GM11168 (cell line): ENCODE data around the gene USP9Y.

Experiments used
- in situ Hi-C: fragments of 300-500 bp; cut with MboI; formaldehyde crosslinking; loops from one replicate; pipeline ENCODE4 v1.12.0; 2022; ENCODE audit warnings: low sequenced_read_pairs; ENCODE audit not compliant: unreplicated experiment

USP9Y gene

GRCh38 chrY:12752856-12753255 is 51.8 kb downstream of the USP9Y start:
- in situ Hi-C loops: no loop called here

GRCh38 chrY:12756021-12756420 is 55.0 kb downstream of the USP9Y start:
- in situ Hi-C loops: no loop called here

GRCh38 chrY:12765976-12766375 is 64.9 kb downstream of the USP9Y start:
- in situ Hi-C loops: no loop called here

- in situ Hi-C loops: no loop called here
Measured at GRCh38 chrY:12784521-12784920, 83.5 kb downstream of the USP9Y start.

GRCh38 chrY:12793999-12794398 is 93.0 kb downstream of the USP9Y start:
- in situ Hi-C loops: no loop called here

- in situ Hi-C loops: no loop called here
Measured at GRCh38 chrY:12808046-12808445, 107.0 kb downstream of the USP9Y start.

GRCh38 chrY:12809034-12809433 is 108.0 kb downstream of the USP9Y start:
- in situ Hi-C loops: no loop called here

GRCh38 chrY:12823408-12823807 is 122.4 kb downstream of the USP9Y start:
- in situ Hi-C loops: no loop called here

- in situ Hi-C loops: no loop called here
Measured at GRCh38 chrY:12826791-12827190, 125.8 kb downstream of the USP9Y start.

- in situ Hi-C loops: no loop called here
Measured at GRCh38 chrY:12833284-12833683, 132.3 kb downstream of the USP9Y start.

- in situ Hi-C loops: no loop called here
Measured at GRCh38 chrY:12837550-12837949, 136.5 kb downstream of the USP9Y start.

- in situ Hi-C loops: no loop called here
Measured at GRCh38 chrY:12841368-12841767, 140.3 kb downstream of the USP9Y start.

- in situ Hi-C loops: no loop called here
Measured at GRCh38 chrY:12846793-12847192, 145.8 kb downstream of the USP9Y start.

- in situ Hi-C loops: no loop called here
Measured at GRCh38 chrY:12855791-12856275, 154.8 kb downstream of the USP9Y start.

- in situ Hi-C loops: no loop called here
Measured at GRCh38 chrY:12867960-12868359, 166.9 kb downstream of the USP9Y start.

- in situ Hi-C loops: no loop called here
Measured at GRCh38 chrY:12896973-12897372, 195.9 kb downstream of the USP9Y start.

- in situ Hi-C loops: no loop called here
Measured at GRCh38 chrY:12898604-12899003, 197.6 kb downstream of the USP9Y start.

- in situ Hi-C loops: loop anchor here (25.0 kb wide), 2 partner anchors 182 to 382 kb away; no protein-coding TSS in a partner anchor
Measured at GRCh38 chrY:12904618-12905516, 203.8 kb downstream of the USP9Y start, which contains the start of gene DDX3Y. Gene DDX3Y, plus strand, starts transcription at chrY:12904868. Its CDS starts 69 bp downstream, at chrY:12904937.

GRCh38 chrY:12905517-12905872 is 204.5 kb downstream of the USP9Y start:
- in situ Hi-C loops: loop anchor here (25.0 kb wide), 2 partner anchors 182 to 382 kb away; no protein-coding TSS in a partner anchor

- in situ Hi-C loops: loop anchor here (25.0 kb wide), 2 partner anchors 181 to 381 kb away; no protein-coding TSS in a partner anchor
Measured at GRCh38 chrY:12905895-12906294, 204.9 kb downstream of the USP9Y start.
